Keratinocyte (primary cell): ENCODE measurements around the gene TCHH. TPM values are rescaled to one million over a fixed set of nuclear protein-coding genes. Genes with fewer than 3 reads are reported as not detected.
A peak's percentile ranks its signal among the peaks of the same experiment; 100 is the strongest.

Experiments
- DNase-seq: peaks from one replicate; pipeline ENCODE4 v3.0.0-alpha.2; 2011; ENCODE audit warnings: low read depth, missing footprints, low spot score
- FAIRE-seq: peaks from 2 replicates; lab custom pipeline; 2011; peaks lifted over from hg19 to GRCh38; lab: Jason Lieb, UNC
- H2AFZ ChIP-seq: 2 replicates; pipeline ENCODE4 v1.6.0; 2012; ENCODE audit warnings: low read length, control low read depth, inconsistent platforms; ENCODE audit not compliant: control insufficient read depth
- H3K27ac ChIP-seq: 2 replicates; pipeline ENCODE4 v1.5.1; 2011; ENCODE audit warnings: low read length; ENCODE audit not compliant: control insufficient read depth, insufficient read depth
- H3K27me3 ChIP-seq: 3 replicates; pipeline ENCODE4 v1.6.0; 2011; ENCODE audit warnings: low read length; ENCODE audit not compliant: control insufficient read depth, insufficient read depth; ENCODE audit errors: extremely low read depth
- H3K36me3 ChIP-seq, 2 experiments: 2 replicates in 1 of 2; 3 replicates in 1 of 2; pipeline ENCODE4 v1.5.1; 2011; ENCODE audit warnings: low read length in 2 of 2, mild to moderate bottlenecking in 1 of 2; ENCODE audit not compliant: control insufficient read depth in 2 of 2, insufficient read depth in 2 of 2; ENCODE audit errors: extremely low read depth in 1 of 2
- H3K4me1 ChIP-seq: 3 replicates; pipeline ENCODE4 v1.5.1; 2011; ENCODE audit warnings: low read length; ENCODE audit not compliant: control insufficient read depth, insufficient read depth; ENCODE audit errors: extremely low read depth
- H3K4me2 ChIP-seq: 3 replicates; pipeline ENCODE4 v1.6.0; 2011; ENCODE audit warnings: low read depth, low read length; ENCODE audit not compliant: control insufficient read depth, insufficient read depth; ENCODE audit errors: extremely low read depth
- H3K4me3 ChIP-seq, 3 experiments: fragments of 200-600 bp in 1 of 3; sonication (generic) in 1 of 3; 2 replicates in 2 of 3; 3 replicates in 1 of 3; pipeline ENCODE4 v1.5.1; 2011 to 2016; ENCODE audit warnings: low read length in 3 of 3, mild to moderate bottlenecking in 3 of 3, control low read depth in 2 of 3, inconsistent platforms in 1 of 3, low read depth in 1 of 3, mixed read lengths in 1 of 3, mixed run types in 1 of 3, moderate library complexity in 1 of 3; ENCODE audit not compliant: control insufficient read depth in 2 of 3, insufficient read depth in 2 of 3; ENCODE audit errors: extremely low read depth in 1 of 3
- H3K79me2 ChIP-seq: 2 replicates; pipeline ENCODE4 v1.6.0; 2012; ENCODE audit warnings: low read length; ENCODE audit not compliant: control insufficient read depth, insufficient read depth
- H3K9ac ChIP-seq: 3 replicates; pipeline ENCODE4 v1.6.0; 2011; ENCODE audit warnings: low read length; ENCODE audit not compliant: control insufficient read depth, insufficient read depth; ENCODE audit errors: extremely low read depth
- H3K9me1 ChIP-seq: 3 replicates; pipeline ENCODE4 v1.6.0; 2011; ENCODE audit warnings: low read length; ENCODE audit not compliant: control insufficient read depth, insufficient read depth; ENCODE audit errors: extremely low read depth
- H3K9me3 ChIP-seq: 2 replicates; pipeline ENCODE4 v1.5.1; 2012; ENCODE audit warnings: low read depth, low read length; ENCODE audit not compliant: control insufficient read depth
- H4K20me1 ChIP-seq: 3 replicates; pipeline ENCODE4 v1.6.0; 2011; ENCODE audit warnings: low read length; ENCODE audit not compliant: control insufficient read depth, insufficient read depth; ENCODE audit errors: extremely low read depth
- CTCF ChIP-seq, 3 experiments: IDR thresholded peaks in 1 of 3; conservative IDR thresholded peaks in 1 of 3; optimal IDR thresholded peaks in 1 of 3; 2 replicates in 2 of 3; 3 replicates in 1 of 3; pipeline versions ENCODE3 to v1.5.1; 2011; ENCODE audit warnings: low read length in 3 of 3, mild to moderate bottlenecking in 3 of 3, moderate library complexity in 2 of 3, control low read depth in 1 of 3, inconsistent platforms in 1 of 3; ENCODE audit not compliant: insufficient read depth in 2 of 3; ENCODE audit errors: extremely low read depth in 1 of 3
- EZH2 ChIP-seq: IDR thresholded peaks from one replicate; pipeline ENCODE4 v1.6.1; 2012; ENCODE audit warnings: inconsistent platforms, mild to moderate bottlenecking, low read length, moderate library complexity
- dilution Hi-C: fragments of 300-500 bp; cut with MboI; formaldehyde crosslinking; loops from one replicate; pipeline ENCODE4 v1.7.0; 2020; ENCODE audit warnings: low sequenced_read_pairs; ENCODE audit not compliant: extremely low pct_ligation_motif_present
- polyA plus RNA-seq, 5 experiments: library from polyadenylated mRNA; depleted of rRNA in 3 of 5; stranded (reverse) in 3 of 5; stranded (forward) in 1 of 5; unstranded in 1 of 5; fragments of >200 nt; gene quantifications; 1 replicate in 1 of 5; 2 replicates in 3 of 5; 3 replicates in 1 of 5; pipeline versions ENCODE4 v1.2.1 to v1.2.3, GENCODE V29; 2011 to 2012; ENCODE audit warnings: missing spikeins in 2 of 5, low read depth in 1 of 5, low replicate concordance in 1 of 5

TCHH gene
- polyA plus RNA-seq, 1 donor (not counting 4 experiments of a cell fraction or from before 2014, with no cell fraction given) = 0.25 TPM

- Histone ChIP-seq H3K9me1 (no peaks in the 10 kb centered on the region), H3K27ac (no peak overlapping the region), H3K9ac (no peak overlapping the region), H3K9me3 (peaks cover 8% of the 10 kb centered on the region), H3K4me3 (no peak overlapping the region), H3K79me2 (no peaks in the 10 kb centered on the region), H3K27me3 (no peaks in the 10 kb centered on the region), H4K20me1 (no peaks in the 10 kb centered on the region), H3K36me3 (no peaks in the 10 kb centered on the region), H2AFZ (no peak overlapping the region), H3K4me1 (peaks cover 5% of the 10 kb centered on the region), H3K4me2 (no peak overlapping the region)
- peak; percentile 57 for FAIRE-seq
- dilution Hi-C loops = no loop called here
- no peak for TF ChIP-seq CTCF (optimal IDR thresholded peaks at IDR 0.05 in 1 of 3, IDR thresholded peaks at IDR 0.05 in 1 of 3, conservative IDR thresholded peaks at IDR 0.05 in 1 of 3; ENCODE audit: extremely low read depth in 1 of 3, insufficient read depth in 2 of 3, low read length in 3 of 3)
- no peak for DNase-seq
Measured at GRCh38 chr1:152143150-152143887, 28.1 kb upstream of the TCHH start.

- Histone ChIP-seq H3K4me2 (no peak overlapping the region), H3K9ac (no peak overlapping the region), H4K20me1 (no peaks in the 10 kb centered on the region), H3K9me3 (peaks cover 2% of the 10 kb centered on the region), H3K36me3 (no peaks in the 10 kb centered on the region), H2AFZ (no peak overlapping the region), H3K9me1 (no peaks in the 10 kb centered on the region), H3K27ac (no peak overlapping the region), H3K27me3 (no peaks in the 10 kb centered on the region), H3K4me3 (no peak overlapping the region), H3K79me2 (no peaks in the 10 kb centered on the region), H3K4me1 (peaks cover 5% of the 10 kb centered on the region)
- dilution Hi-C loops = no loop called here
- FAIRE-seq (no peak), DNase-seq (peak; percentile 55)
- TF ChIP-seq EZH2 = no peak
- peak; percentile 73 to 91 (median 77) for TF ChIP-seq CTCF (optimal IDR thresholded peaks at IDR 0.05 in 1 of 3, IDR thresholded peaks at IDR 0.05 in 1 of 3, conservative IDR thresholded peaks at IDR 0.05 in 1 of 3; ENCODE audit: extremely low read depth in 1 of 3, insufficient read depth in 2 of 3, low read length in 3 of 3)
Measured at GRCh38 chr1:152141971-152142584, 26.8 kb upstream of the TCHH start.
